HepG2 (cell line): ENCODE measurements around the gene RPS19BP1. TPM values are rescaled to one million over a fixed set of nuclear protein-coding genes. Genes with fewer than 3 reads are reported as not detected.

Source experiments
- ARNTL ChIP-seq: sonication (generic); formaldehyde crosslinking; IDR thresholded peaks from 2 replicates; pipeline ENCODE4 v1.4.0; 2020; ENCODE audit warnings: mild to moderate bottlenecking, missing genetic modification reagents
- ATF7 ChIP-seq, 2 experiments: fragments of 450-650 bp in 1 of 2; sonication (generic) in 1 of 2; formaldehyde crosslinking in 1 of 2; IDR thresholded peaks; 2 replicates each; pipeline versions ENCODE4 v1.4.0 to v1.6.1; 2016 to 2020; ENCODE audit warnings: antibody characterized with exemption in 1 of 2, mild to moderate bottlenecking in 1 of 2, missing genetic modification reagents in 1 of 2
- CC2D1A ChIP-seq: sonication (generic); formaldehyde crosslinking; IDR thresholded peaks from 2 replicates; pipeline ENCODE4 v1.8.1; 2023; ENCODE audit warnings: mild to moderate bottlenecking, missing genetic modification reagents
- CCDC6 ChIP-seq: sonication (generic); formaldehyde crosslinking; IDR thresholded peaks from 2 replicates; pipeline ENCODE4 v1.8.1; 2022; ENCODE audit warnings: mild to moderate bottlenecking, missing genetic modification reagents, moderate library complexity
- ELF1 ChIP-seq: sonication (generic); formaldehyde crosslinking; IDR thresholded peaks from 2 replicates; pipeline ENCODE4 v1.4.0; 2020; ENCODE audit warnings: missing genetic modification reagents
- ESRRA ChIP-seq: sonication (generic); formaldehyde crosslinking; IDR thresholded peaks from 2 replicates; pipeline ENCODE4 v1.5.1; 2020; ENCODE audit warnings: mild to moderate bottlenecking, low read depth, missing genetic modification reagents
- FOSL2 ChIP-seq: sonication (generic); formaldehyde crosslinking; IDR thresholded peaks from 2 replicates; pipeline ENCODE4 v1.4.0; 2020; ENCODE audit warnings: missing genetic modification reagents
- HNRNPUL1 ChIP-seq: fragments of 200-400 bp; formaldehyde crosslinking; IDR thresholded peaks from 2 replicates; pipeline ENCODE4 v1.6.1; 2017; ENCODE audit warnings: low read depth, mild to moderate bottlenecking, low read length, moderate library complexity
- MAF1 ChIP-seq: sonication (generic); formaldehyde crosslinking; IDR thresholded peaks from 2 replicates; pipeline ENCODE4 v1.5.0; 2020; ENCODE audit warnings: missing genetic modification reagents, borderline replicate concordance
- MIXL1 ChIP-seq: IDR thresholded peaks from 2 replicates; pipeline ENCODE4 v1.6.1; 2016
- TCF12 ChIP-seq, 2 experiments: fragments of 450-650 bp in 1 of 2; sonication (generic) in 1 of 2; formaldehyde crosslinking in 1 of 2; IDR thresholded peaks; 2 replicates each; pipeline versions ENCODE4 v1.6.1 to v1.8.0; 2017 to 2022; ENCODE audit warnings: antibody characterized with exemption in 1 of 2, mild to moderate bottlenecking in 1 of 2, missing genetic modification reagents in 1 of 2, moderate library complexity in 1 of 2
- ZFP41 ChIP-seq: sonication (generic); formaldehyde crosslinking; IDR thresholded peaks from 2 replicates; pipeline ENCODE4 v1.4.0; 2020; ENCODE audit warnings: mild to moderate bottlenecking, missing genetic modification reagents, borderline replicate concordance
- ZNF343 ChIP-seq: sonication (generic); formaldehyde crosslinking; IDR thresholded peaks from 2 replicates; pipeline ENCODE4 v1.4.0; 2020; ENCODE audit warnings: mild to moderate bottlenecking, missing genetic modification reagents
- ZNF446 ChIP-seq: sonication (generic); formaldehyde crosslinking; IDR thresholded peaks from 2 replicates; pipeline ENCODE4 v1.5.0; 2020; ENCODE audit warnings: mild to moderate bottlenecking, missing genetic modification reagents
- ZNF547 ChIP-seq: sonication (generic); formaldehyde crosslinking; IDR thresholded peaks from 2 replicates; pipeline ENCODE4 v1.5.1; 2020; ENCODE audit warnings: mild to moderate bottlenecking, missing genetic modification reagents
- polyA plus RNA-seq, 8 experiments: library from polyadenylated mRNA; depleted of rRNA in 3 of 8; stranded (reverse) in 7 of 8; unstranded in 1 of 8; fragments of >200 nt; fragmentation: Illumina TruSeq in 4 of 8; extraction: Trizol in 4 of 8; gene quantifications; 2 replicates each; pipeline versions ENCODE4 v1.2.1 to v1.2.3, GENCODE V29; 2011 to 2016; ENCODE audit warnings: low read depth in 4 of 8, missing spikeins in 1 of 8, mixed read lengths in 1 of 8; ENCODE audit not compliant: insufficient read depth in 1 of 8
- total RNA-seq, 5 experiments: library from RNA; depleted of rRNA; stranded (reverse); fragments of >200 nt; fragmentation: Illumina TruSeq; extraction: Trizol; gene quantifications; 2 replicates each; pipeline ENCODE4 v1.2.3, GENCODE V29; 2016; ENCODE audit warnings: low read depth in 1 of 5
- TF ChIP-seq, protein P1 (sequence below): IDR thresholded peaks from 2 replicates; pipeline ENCODE4 v1.6.1; 2018; ENCODE audit warnings: missing genetic modification reagents, mild to moderate bottlenecking, missing compliant biosample characterization
- TF ChIP-seq, protein P2 (sequence below): sonication (generic); formaldehyde crosslinking; IDR thresholded peaks from 2 replicates; pipeline ENCODE4 v1.4.0; 2020; ENCODE audit warnings: missing genetic modification reagents
- TF ChIP-seq, protein P3 (sequence below): sonication (generic); formaldehyde crosslinking; IDR thresholded peaks from 2 replicates; pipeline ENCODE4 v1.5.0; 2020; ENCODE audit warnings: missing genetic modification reagents, mild to moderate bottlenecking, borderline replicate concordance
- TF ChIP-seq, protein P4 (sequence below): IDR thresholded peaks from 2 replicates; pipeline ENCODE4 v1.6.1; 2016; ENCODE audit warnings: low read depth

Gene RPS19BP1
- total and polyA plus RNA-seq, 2 of the 13 experiments (the other 11 are each of a cell fraction or from before 2014, with no cell fraction given): 44.3 to 81.3 TPM

DNA sequence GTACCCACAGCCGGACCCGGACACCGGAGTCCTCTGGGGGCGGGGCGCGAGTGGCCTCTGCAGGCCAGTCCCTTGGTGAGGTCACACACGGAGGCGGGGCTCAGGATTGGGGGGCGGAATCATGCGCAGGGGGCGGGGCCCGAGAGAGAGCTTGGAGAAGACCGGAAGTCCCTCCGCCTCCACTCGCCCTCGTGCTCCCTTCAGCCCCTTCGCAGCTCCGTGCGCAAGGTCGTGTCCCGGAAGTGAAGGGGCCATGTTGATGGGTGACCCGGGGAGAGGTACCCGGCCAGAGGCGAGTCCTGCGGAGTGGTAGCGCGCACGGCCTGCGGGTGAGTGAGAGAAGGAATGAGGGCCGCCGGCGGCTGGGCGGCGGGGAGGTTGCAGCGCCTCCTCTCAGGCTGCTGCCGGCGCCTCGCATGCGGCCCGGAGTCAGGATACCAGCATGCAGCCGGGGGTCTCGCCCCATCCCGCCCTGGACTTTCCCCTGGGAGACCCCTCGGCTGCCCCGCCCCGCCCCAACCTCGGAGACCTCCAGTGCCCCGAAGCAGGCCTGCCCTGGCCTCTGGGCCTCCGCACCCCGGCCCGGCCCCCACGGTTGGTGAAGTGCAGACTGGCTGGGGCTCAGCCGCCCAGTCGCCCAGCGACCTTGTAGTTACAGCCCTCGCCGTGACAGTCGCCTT lies 30.3 kb downstream of the RPS19BP1 start, which contains the start of gene MIEF1 (continued):
- TF ChIP-seq, protein P1, sequence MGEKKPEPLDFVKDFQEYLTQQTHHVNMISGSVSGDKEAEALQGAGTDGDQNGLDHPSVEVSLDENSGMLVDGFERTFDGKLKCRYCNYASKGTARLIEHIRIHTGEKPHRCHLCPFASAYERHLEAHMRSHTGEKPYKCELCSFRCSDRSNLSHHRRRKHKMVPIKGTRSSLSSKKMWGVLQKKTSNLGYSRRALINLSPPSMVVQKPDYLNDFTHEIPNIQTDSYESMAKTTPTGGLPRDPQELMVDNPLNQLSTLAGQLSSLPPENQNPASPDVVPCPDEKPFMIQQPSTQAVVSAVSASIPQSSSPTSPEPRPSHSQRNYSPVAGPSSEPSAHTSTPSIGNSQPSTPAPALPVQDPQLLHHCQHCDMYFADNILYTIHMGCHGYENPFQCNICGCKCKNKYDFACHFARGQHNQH (CRISPR knock-in tag): peak; percentile 81; the same call in 1 of the 2 replicates
- TF ChIP-seq, protein P2, sequence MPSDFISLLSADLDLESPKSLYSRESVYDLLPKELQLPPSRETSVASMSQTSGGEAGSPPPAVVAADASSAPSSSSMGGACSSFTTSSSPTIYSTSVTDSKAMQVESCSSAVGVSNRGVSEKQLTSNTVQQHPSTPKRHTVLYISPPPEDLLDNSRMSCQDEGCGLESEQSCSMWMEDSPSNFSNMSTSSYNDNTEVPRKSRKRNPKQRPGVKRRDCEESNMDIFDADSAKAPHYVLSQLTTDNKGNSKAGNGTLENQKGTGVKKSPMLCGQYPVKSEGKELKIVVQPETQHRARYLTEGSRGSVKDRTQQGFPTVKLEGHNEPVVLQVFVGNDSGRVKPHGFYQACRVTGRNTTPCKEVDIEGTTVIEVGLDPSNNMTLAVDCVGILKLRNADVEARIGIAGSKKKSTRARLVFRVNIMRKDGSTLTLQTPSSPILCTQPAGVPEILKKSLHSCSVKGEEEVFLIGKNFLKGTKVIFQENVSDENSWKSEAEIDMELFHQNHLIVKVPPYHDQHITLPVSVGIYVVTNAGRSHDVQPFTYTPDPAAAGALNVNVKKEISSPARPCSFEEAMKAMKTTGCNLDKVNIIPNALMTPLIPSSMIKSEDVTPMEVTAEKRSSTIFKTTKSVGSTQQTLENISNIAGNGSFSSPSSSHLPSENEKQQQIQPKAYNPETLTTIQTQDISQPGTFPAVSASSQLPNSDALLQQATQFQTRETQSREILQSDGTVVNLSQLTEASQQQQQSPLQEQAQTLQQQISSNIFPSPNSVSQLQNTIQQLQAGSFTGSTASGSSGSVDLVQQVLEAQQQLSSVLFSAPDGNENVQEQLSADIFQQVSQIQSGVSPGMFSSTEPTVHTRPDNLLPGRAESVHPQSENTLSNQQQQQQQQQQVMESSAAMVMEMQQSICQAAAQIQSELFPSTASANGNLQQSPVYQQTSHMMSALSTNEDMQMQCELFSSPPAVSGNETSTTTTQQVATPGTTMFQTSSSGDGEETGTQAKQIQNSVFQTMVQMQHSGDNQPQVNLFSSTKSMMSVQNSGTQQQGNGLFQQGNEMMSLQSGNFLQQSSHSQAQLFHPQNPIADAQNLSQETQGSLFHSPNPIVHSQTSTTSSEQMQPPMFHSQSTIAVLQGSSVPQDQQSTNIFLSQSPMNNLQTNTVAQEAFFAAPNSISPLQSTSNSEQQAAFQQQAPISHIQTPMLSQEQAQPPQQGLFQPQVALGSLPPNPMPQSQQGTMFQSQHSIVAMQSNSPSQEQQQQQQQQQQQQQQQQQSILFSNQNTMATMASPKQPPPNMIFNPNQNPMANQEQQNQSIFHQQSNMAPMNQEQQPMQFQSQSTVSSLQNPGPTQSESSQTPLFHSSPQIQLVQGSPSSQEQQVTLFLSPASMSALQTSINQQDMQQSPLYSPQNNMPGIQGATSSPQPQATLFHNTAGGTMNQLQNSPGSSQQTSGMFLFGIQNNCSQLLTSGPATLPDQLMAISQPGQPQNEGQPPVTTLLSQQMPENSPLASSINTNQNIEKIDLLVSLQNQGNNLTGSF (CRISPR knock-in tag): no peak
- TF ChIP-seq HNRNPUL1 (no peak), ZNF547 (CRISPR knock-in tag) (peak; percentile 59; the same call in 1 of the 2 replicates), ZNF446 (CRISPR knock-in tag) (peak; percentile 73), ZFP41 (CRISPR knock-in tag) (peak; percentile 31; the same call in 1 of the 2 replicates), TCF12 (IDR thresholded peaks at IDR 0.05) (no peak), TCF12 (CRISPR knock-in tag; IDR thresholded peaks at IDR 0.05) (no peak), MIXL1 (CRISPR knock-in tag) (peak; percentile 50; the same call in 1 of the 2 replicates), CCDC6 (CRISPR knock-in tag) (peak; percentile 73; the same call in 1 of the 2 replicates), MAF1 (peak; percentile 38; the same call in 1 of the 2 replicates), ARNTL (CRISPR knock-in tag) (peak; percentile 55; the same call in 1 of the 2 replicates), ELF1 (CRISPR knock-in tag) (peak; percentile 92), ESRRA (CRISPR knock-in tag) (peak; percentile 91), ATF7 (IDR thresholded peaks at IDR 0.05) (no peak), ATF7 (CRISPR knock-in tag; IDR thresholded peaks at IDR 0.05) (0 out of 2 replicates have a peak, but pooled peaks have one; percentile 76), ZNF343 (CRISPR knock-in tag) (peak; percentile 69; the same call in 1 of the 2 replicates), FOSL2 (peak; percentile 56), CC2D1A (CRISPR knock-in tag) (no peak)
- TF ChIP-seq, protein P3, sequence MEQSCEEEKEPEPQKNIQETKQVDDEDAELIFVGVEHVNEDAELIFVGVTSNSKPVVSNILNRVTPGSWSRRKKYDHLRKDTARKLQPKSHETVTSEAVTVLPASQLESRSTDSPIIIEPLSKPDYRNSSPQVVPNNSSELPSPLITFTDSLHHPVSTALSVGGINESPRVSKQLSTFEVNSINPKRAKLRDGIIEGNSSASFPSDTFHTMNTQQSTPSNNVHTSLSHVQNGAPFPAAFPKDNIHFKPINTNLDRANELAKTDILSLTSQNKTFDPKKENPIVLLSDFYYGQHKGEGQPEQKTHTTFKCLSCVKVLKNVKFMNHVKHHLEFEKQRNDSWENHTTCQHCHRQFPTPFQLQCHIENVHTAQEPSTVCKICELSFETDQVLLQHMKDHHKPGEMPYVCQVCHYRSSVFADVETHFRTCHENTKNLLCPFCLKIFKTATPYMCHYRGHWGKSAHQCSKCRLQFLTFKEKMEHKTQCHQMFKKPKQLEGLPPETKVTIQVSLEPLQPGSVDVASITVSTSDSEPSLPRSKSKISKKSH: no peak
- TF ChIP-seq, protein P4, sequence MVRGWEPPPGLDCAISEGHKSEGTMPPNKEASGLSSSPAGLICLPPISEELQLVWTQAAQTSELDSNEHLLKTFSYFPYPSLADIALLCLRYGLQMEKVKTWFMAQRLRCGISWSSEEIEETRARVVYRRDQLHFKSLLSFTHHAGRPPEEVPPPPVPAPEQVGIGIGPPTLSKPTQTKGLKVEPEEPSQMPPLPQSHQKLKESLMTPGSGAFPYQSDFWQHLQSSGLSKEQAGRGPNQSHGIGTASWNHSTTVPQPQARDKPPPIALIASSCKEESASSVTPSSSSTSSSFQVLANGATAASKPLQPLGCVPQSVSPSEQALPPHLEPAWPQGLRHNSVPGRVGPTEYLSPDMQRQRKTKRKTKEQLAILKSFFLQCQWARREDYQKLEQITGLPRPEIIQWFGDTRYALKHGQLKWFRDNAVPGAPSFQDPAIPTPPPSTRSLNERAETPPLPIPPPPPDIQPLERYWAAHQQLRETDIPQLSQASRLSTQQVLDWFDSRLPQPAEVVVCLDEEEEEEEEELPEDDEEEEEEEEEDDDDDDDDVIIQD: 0 out of 2 replicates have a peak, but pooled peaks have one; percentile 42
